Stimulated activated CD4-positive, alpha-beta T cell treated with anti-CD3 and anti-CD28 coated beads, Interleukin-15, amount 100 ng/mL, for 48 hours (primary cell): ENCODE measurements around the gene NINJ1.

Experiments
- DNase-seq, 2 donors: peaks; one replicate each; pipeline ENCODE4 v3.0.0-alpha.2; 2020; ENCODE audit warnings: low read depth in 2 of 2

The NINJ1 gene

GRCh38 chr9:93134015-93134739, at the start of gene NINJ1:
NINJ1 (minus strand) TSS chr9:93134251; CDS start chr9:93134217, 34 bp downstream.
- DNase-seq = peak; percentile 63 to 79

- no peak for DNase-seq
These were observed 49.1 kb upstream of the NINJ1 start for GRCh38 chr9:93183131-93183662.

GRCh38 chr9:93182572-93182971, 48.5 kb upstream of the NINJ1 start:
- no peak for DNase-seq

- no peak for DNase-seq
These were observed 47.8 kb upstream of the NINJ1 start for GRCh38 chr9:93181672-93182435.

- no peak for DNase-seq
These were observed 46.9 kb upstream of the NINJ1 start for GRCh38 chr9:93180938-93181337.

- no peak for DNase-seq
These were observed 45.1 kb upstream of the NINJ1 start for GRCh38 chr9:93178851-93179786.

- no peak for DNase-seq
These were observed 43.6 kb upstream of the NINJ1 start for GRCh38 chr9:93177676-93178075.

- no peak for DNase-seq
These were observed 40.9 kb upstream of the NINJ1 start for GRCh38 chr9:93174976-93175375.

GRCh38 chr9:93173365-93174051, 39.5 kb upstream of the NINJ1 start:
- DNase-seq = no peak

- DNase-seq = no peak
These were observed 38.8 kb upstream of the NINJ1 start for GRCh38 chr9:93172666-93173364.

GRCh38 chr9:93171261-93171990, 37.4 kb upstream of the NINJ1 start:
- DNase-seq = no peak

GRCh38 chr9:93170571-93170970, 36.5 kb upstream of the NINJ1 start:
- DNase-seq = no peak

- DNase-seq = no peak
These were observed 35.4 kb upstream of the NINJ1 start for GRCh38 chr9:93169444-93169843.

GRCh38 chr9:93168581-93168980, 34.5 kb upstream of the NINJ1 start:
- DNase-seq = no peak

GRCh38 chr9:93167838-93168237, 33.8 kb upstream of the NINJ1 start:
- DNase-seq = no peak

- no peak for DNase-seq
These were observed 33.1 kb upstream of the NINJ1 start for GRCh38 chr9:93167185-93167584.

GRCh38 chr9:93166699-93167098, 32.6 kb upstream of the NINJ1 start:
- DNase-seq = no peak

GRCh38 chr9:93164085-93164484, 30.0 kb upstream of the NINJ1 start:
- DNase-seq = no peak

- no peak for DNase-seq
These were observed 27.9 kb upstream of the NINJ1 start for GRCh38 chr9:93161786-93162562.
